GM04504 (cell line): ENCODE measurements around the gene VTI1A.

Experiments
- DNase-seq: peaks from one replicate; pipeline ENCODE4 v3.0.0-alpha.2; 2012; ENCODE audit warnings: low read depth

The VTI1A gene

DNA sequence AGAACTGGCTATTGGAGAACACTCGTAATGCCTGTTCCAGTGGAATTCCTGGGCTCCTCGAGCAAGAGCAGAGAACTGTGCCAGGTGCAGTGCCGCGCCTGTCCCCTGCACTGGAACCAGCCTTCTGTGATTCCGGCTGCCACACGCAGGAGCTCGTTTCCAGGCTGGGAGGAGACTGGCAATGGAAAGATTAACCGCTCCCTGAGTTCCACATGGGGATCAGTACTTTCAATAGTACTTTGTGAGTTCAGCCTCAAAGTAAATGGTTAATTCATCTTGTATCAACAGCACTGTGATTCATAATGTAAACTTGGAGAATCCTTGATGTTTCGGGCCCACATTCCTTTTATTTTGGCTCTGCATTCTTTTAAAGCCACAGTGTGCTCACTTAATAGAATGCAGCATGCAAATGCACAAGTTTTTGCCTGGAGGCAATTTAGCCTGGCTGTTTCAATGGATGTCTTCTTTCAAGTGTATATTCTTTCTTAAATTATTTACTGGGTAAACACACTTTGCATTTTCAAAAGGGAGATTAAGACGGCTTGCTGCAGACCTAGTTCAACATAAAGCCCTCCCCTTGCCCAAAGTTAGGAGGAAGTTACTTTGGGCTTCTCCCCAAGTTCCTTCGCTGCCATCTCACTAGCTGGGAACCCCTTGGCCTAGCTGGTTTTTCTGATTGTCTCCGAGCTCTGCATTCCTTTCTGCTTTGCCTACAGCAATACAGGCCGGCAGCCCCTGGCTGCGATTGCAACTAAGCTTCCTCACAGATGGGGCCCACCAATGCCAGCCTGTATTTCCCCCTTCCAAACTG lies 364.9 kb downstream of the VTI1A start:
- peak; percentile 87 for DNase-seq

DNA sequence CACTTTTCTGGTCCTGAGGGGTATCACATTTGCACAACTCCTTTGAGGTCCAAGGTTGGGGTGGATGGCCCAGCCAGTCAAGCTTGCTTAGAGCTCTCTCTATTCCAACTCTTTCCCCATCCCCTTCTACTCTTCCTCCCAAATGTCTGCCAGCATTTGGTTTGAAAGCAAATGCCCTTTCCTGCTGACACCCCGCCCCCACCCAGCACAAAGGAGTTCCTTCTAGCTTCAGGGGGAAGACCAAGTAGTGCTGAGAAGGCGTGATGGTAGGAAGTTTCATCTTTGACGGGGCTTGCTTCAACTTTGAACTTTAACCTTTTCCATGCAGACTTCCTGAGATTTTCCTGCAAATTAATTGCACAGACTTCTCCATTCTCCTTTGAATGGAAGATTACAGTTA lies 365.6 kb downstream of the VTI1A start:
- DNase-seq, result no peak

DNA sequence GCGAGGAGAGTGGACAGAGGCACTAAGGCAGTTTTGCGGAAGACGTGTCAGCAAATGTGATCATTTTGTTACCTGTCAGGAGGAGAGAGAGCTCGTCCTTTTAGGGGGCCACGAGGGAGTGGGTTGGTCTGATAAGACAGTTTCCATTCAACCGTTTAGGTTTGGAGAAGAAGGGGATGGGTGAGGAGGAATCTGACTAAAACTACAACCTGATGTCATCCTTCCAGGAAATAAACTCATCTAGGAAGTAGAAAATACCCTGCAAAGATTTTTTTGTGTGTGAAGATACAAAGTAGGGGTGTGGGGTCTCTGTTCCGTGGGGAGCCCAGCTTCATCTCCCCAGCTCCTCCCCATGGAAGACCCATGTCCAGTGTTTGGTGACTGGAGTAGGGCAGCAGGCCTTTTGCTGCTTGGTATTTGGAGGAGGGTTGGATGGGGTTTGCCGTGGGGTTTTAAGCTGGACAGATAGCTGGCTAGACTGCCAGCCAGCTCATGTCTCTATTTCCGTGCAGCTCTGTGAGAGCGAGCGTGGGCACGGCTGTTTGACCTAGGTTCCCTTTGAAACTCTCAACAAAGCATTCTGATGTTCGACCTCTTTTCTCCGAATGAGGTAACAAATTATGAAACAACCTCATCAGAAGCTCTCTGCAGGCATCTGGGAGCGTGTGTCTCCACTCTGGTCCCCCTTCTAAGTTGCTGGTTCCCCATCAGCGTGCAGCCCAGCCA lies 367.0 kb downstream of the VTI1A start:
- DNase-seq, result no peak

DNA sequence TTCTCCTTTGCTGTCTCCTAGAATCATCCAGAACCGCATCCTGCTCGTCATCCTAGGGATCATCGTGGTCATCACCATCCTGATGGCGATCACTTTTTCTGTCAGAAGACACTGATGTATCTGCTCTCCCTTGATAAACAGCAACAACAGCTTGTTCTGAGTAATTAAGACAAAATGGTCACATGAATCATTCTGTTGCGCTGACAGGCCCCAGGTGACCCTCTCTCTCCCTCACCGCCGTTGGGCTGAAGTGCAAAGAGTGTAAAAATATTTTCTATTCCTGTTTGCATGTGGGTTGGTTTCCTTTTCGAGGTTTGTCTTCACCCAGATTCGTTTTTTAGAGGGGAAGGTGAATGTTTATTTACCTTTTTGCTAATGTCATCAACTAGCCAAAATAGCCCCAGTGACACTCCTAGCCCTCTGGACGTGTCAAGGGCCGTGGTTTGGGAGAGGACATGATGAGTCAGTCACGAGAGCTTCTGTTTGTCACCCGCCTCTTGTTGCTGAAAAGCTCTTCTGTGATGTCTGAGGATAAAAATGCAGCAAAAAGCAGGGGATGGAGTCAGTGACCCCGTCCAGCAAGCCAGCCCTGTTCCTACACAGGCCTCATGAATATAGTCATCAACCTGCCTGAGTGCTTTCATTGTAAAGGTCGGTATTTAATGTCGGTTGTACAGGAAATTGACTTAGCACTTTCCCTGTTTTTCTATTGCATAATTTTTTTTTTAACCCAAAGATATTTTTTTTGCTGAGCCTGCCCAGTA lies 368.4 kb downstream of the VTI1A start:
- no peak for DNase-seq

DNA sequence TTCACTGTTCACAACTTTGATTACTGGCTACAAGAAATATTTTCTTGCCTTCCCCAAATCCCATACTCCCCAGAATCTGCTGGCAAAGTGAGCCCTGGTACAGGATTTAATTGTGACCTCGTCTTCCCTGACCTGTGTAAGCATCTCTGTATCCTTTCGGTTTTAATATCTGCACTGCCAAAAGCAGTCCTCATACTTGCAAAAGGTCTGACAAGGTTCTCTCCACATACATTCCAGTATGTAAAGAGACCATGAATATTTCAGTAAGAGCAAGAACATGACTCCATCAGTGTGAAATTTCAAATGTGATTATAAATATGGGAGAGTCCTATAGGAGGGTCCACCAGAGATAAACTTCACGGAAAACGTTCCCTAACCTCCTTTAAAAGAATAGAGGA lies 369.0 kb downstream of the VTI1A start:
- DNase-seq, result no peak

DNA sequence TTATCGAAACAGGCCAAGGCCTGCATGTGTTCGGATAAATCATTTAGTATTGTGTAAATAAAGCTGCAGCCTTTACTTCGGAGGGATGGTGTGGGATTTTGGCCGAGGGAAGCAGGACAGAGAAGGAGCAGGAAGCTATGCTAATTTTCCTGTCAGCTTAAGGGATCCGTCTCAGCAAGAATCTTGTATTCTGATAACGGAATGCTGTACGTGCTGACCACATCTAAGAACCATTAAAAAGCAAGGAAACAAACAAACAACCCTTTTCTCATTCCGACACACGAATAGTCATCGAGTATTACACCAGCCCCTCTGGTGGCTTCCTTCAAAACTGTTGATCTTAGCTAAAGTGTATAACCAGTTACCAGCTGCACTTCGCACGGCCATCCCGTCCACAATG lies 369.9 kb downstream of the VTI1A start:
- DNase-seq, result no peak

DNA sequence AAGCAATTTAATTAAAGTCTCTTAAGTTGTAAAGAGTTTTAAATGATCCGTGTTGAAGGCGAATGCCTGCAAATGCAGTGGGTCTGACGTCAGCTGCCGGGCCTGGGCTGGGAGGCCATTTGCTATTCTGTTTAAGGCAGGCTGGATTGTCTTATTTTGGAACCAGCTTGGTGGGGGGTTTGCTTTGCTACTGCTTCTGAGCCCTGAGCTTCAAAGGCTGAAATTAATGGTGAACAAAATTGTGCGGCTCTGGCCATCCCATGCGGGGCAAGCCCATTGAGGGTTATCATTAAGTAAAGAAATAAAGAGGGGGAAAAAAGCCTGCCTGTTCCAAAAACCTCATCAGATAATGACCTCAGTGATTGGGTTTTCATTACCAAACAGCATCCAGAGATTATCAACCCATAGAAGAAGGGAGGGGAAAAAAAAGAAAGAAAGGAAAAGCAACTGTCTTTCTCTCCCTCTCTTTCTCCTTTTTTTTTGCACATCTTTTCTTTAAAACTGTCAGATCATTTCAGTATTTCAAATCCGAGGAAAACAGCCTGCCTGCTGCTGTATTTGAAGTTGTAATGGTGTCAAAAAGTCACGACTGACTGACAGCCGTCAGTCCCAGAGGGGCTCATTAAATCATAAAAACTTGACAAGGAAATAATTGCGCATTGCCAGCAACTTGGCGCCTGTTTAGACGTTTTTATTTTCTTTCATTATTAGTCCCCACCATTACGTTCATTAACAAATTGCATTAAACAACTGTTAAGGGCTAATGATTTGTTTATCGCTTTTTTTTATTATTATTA lies 371.2 kb downstream of the VTI1A start:
- DNase-seq, result no peak

DNA sequence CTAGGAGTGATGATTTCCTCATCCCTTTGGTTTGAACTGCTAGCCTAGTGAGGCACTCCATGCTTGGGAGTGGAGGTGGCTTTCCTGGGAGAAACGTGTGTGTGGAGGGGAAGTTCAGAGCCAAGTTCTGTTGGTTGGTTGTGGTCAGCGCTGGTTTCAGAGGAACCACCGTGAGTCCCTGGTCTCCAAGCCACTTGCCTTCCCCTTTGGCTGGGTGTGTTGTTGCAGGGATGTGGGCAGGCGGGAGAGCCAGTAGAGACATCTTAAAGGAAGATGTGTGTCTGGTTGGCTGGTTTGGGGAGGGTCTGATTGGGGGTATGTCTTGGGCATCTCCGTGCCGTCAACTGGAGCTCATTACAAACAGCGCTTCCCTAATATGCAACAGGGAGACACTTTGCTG lies 372.2 kb downstream of the VTI1A start:
- DNase-seq, result no peak

DNA sequence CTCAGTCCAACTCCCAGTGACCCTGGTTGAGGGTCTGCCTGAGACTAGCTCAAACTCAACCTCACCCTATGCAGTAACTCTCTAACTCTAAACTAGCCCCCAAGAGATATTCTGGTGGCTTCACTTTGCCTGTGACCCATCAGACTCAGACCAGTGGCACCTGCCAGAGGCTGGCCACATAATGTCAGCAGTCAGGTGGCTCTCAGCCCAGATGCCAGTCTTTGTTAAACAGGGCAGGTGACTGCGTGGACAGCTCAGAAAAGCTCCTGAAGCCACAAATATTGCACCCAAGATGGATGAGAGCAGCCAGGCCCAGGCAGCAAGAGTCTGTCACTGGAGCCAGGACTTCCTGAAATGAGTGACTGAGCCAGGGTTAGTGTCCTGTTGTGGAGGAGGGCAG lies 373.3 kb downstream of the VTI1A start:
- DNase-seq, result no peak

DNA sequence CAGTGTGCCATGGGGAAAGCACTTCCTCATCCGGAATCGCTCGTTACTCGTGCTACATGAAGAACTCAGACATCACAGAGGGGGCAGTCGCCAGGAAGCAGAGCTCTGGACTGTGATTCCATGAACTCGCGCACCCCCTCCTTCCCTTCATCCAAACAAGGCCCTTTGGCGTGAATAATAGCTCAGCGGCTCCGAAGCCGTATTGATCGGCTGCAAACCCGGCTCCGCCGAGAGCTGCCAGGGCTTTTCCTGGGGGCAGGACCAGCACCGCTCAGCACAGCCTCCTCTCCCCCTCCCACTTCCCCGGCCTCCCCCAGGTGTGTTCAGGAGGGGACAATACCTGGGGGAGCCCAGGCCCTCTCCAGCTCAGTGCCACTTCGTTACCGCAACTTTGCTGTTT lies 374.0 kb downstream of the VTI1A start:
- no peak for DNase-seq

DNA sequence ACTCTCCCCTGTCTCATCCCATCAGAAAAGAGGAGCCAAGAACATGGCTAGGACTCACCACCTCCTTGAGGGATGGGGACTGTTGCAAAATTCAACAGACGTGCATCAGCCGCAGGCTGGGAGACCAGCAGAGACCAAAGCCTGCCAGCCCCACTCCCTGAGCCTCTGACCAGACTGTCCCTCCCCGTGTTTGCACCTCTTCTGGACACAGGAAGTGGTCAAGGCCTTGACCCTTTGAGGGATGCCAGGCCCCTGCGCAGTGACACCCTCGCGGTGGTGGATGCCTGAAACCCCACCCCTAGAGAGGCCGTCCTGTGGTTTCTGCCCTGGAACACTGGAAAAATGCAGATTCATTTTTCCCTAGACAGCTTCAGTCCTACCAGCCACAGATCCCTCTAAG lies 374.6 kb downstream of the VTI1A start:
- no peak for DNase-seq

DNA sequence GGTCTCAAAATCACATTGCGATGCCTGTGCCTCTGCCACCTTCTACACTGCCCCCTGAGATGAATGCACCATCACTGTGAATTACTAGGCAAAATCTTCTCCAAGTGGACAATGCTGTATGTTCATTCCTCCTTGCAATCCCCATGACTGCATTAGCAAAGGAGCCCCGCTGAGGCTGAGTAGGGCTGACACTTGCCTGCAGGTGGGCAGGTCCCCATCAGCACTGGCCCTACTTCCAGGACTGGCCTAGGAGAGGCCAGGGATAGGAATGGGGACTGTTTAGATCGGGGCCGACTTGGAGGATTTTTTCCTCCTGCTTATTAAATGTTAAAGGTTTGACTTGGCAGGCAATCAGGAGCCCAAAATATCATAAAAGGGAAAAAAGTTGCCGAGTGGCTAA lies 376.0 kb downstream of the VTI1A start:
- DNase-seq, result no peak

DNA sequence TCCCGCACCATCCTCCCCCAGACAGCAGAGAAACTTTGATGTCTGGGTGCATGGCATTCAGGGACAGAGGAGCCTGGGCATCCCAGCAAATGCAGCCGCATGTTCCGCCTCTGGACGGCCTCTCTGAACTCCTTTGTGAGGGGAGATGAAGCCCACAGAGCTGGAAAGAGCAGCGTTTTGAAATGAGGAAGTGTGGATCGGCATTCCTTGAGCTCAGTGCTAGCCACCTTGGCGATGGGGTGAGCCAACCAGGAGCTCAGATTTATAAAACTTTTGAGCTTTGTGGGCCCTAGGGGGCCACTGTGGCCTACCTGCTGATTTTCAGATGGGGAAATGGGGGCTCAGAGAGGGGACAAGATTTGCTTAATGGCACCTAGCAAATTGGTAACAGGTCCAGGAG lies 376.6 kb downstream of the VTI1A start:
- no peak for DNase-seq

DNA sequence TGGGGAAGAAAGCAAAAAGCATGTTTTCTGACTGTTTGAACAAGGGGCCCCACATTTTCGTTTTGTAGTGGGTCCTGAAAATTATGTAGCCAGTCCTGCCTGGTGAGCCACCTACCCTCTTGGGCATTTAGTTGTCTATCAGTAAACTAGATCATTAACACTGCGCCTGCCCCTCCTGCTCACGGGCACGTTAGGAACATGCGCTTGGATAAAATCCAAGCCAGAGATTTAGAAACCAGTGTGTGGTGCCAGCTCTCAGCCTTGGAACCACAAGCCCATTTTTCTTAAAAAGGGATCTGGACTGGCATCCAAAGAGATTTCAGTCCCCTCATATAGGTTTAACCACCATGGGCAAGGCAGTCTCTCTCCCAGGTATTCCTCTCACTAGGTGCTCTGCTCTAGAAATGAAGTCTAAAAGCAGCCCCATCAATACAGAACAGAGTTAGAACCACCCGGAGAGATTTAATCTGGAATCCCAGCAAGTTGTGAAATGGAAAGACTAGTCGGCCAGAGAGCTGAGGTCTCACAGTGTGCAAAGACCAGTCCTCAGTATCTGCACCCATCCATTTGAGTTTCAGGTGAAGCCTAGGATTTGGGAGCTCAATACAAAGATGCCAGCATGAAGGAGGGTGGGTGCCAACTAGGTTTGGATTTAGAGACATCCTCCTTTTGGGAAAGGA lies 379.1 kb downstream of the VTI1A start:
- no peak for DNase-seq

DNA sequence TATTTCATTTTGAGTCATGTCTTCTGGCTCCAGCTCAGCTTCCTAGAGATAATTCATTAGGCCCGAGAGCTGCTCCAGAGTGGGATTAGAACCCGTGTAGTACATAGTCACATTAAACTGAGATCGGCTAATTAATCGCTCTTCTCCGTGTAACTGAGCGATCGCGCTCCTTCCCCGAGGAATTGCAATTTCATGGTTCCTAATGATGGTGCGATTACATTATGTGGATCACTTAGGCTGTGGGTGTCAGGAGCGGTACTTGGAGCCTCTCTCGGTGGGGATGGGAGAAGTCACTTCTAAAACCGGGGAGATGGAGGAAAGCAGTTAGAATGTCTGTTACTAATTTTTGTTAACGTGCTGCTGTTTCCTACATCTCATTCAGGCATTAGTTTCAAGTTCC lies 380.1 kb downstream of the VTI1A start:
- DNase-seq, result no peak

DNA sequence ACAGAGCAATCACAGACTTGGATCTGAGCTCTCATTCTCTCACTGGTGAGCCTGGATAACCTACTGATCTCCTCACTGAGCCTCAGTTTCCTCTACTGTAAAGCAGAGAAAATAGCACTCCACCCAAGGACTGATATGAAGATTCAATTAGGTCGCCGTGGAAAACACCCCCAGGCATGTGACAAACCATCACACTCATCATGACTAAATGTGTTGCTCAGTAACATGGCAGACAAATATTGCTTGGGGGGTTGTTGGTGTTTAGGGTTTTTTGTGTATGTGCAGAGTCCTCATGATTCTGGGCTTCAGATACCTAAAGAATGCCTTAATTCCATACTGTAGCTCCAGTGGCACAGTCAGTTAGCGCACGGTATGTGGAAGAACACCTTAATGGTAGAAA lies 380.9 kb downstream of the VTI1A start:
- no peak for DNase-seq

DNA sequence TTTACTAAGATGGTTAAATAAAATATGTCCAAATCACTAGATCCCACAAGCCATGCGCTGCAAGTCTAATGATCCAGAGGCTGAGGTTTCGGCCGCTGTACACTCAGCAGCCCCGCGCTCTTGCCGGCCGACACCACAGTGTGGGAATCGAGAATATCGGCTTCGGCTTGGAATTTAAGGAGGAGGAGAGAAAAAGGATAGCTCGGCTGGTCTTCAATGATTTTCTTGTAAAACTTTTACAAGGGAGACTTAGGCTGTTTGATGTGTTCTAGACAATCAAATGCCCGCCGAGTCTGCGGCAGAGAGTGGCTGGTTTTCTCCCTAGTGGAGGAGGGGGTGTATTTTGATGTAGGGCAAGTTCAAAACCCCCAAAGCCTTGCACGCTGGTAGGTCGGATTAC lies 384.8 kb downstream of the VTI1A start:
- DNase-seq, result no peak

DNA sequence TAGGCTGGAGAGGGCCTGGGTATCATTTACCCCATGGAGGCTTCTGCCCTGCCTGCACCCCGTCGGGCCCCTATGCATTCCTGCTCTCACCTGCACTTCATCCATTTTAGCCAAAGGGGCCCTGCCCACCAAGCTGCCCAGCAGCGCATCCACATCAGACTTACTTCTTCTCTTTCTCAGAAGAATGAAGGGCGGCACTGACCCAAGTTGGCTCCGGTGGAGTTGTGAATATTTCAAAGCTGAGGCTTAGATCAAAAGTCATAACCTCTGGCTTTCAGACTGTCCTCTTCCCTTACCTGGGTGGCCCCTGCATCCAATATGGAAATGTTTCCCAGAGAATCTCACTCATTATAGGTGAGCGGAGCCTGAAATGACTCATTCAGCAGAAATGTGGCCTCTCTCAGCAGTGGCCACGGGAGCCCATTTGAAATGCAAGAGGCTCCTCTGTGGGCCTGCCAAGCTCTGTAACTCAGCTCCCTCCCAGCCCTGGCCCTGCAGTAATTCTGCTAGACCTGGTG lies 385.4 kb downstream of the VTI1A start:
- DNase-seq, result no peak

DNA sequence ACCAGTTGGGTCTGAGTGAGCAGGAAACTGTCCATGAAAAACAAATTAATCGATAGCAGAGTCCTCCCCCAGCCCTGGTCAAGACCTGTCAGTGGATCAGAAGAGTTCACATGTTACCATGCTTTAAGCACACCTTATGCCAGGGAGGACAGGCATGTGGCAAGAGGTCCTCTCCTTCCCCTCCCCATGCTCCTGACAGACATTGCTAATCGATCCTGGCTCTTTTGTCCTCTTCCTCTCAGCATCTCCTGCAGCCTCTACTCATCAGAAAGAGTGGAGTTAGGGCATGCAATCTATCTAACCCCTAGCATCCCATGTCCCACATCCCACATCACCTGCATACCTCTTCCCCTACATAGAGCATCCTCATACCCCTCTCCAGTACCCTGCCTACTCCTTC lies 385.9 kb downstream of the VTI1A start:
- no peak for DNase-seq

DNA sequence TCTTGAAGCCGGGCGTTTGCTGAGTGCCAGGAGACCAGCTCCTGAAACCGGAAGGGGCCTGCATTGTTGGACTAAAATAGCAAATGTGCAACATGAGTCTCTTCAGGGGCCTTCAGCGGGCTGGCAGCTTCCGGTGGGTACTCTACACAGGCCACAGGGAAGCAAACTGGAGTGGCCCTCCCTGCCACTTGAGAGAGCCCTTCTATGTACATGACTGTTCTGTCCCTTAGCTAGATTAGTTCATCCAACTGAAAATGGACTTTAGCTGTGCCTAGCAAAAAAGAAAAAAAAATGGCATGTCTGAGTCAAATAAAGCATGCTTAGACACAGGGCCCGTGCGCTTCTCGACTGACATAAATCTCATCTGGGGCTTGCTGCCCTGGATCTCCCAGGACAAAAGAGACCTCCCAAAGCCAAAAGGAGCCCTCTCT lies 387.8 kb downstream of the VTI1A start:
- no peak for DNase-seq

DNA sequence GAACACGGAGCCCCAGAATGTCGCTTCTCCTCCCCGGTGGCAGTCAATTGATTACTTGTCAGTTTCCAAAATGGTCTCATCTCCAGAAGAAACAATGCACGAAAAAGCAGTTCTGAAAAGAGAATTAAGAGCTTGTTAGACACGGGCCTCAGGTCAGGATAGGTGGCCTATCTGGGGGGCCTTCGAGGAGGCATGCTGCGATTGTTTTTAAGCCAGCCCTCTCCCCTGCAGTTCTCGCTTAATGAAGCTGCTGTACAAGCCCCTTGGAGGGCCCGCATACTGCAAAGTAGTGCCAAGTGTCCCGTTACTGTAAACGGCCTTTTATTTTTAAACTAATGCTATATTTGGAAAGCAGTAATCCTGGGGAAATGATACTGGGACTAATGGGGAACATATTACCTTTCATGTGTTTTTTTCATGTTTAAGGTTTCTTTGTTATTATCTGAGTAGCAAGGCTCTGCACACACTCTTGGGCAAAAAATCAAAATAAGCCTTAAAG lies 388.3 kb downstream of the VTI1A start:
- DNase-seq, result no peak
